Activated CD4-positive, alpha-beta T cell treated with anti-CD3 and anti-CD28 coated beads for 24 hours (primary cell): ENCODE data around the gene FGF11.

ENCODE experiments used
- DNase-seq, 2 donors: peaks; one replicate each; pipeline ENCODE4 v3.0.0-alpha.2; 2020; ENCODE audit warnings: low read depth in 2 of 2

FGF11 gene

GRCh38 chr17:7429722-7430121 lies 9.6 kb upstream of the FGF11 start:
- no peak for DNase-seq

- no peak for DNase-seq
These were observed 8.1 kb upstream of the FGF11 start for GRCh38 chr17:7431231-7431630.

- no peak for DNase-seq
These were observed 7.0 kb upstream of the FGF11 start for GRCh38 chr17:7432296-7432695.

GRCh38 chr17:7435676-7436555 lies 3.4 kb upstream of the FGF11 start:
- peak; percentile 29 to 40 for DNase-seq

GRCh38 chr17:7436556-7437368 lies 2.5 kb upstream of the FGF11 start:
- DNase-seq = peak; percentile 65 to 68

- DNase-seq = no peak
These were observed 1.9 kb upstream of the FGF11 start for GRCh38 chr17:7437369-7437863.

GRCh38 chr17:7437950-7438614 lies 1.2 kb upstream of the FGF11 start:
- peak; percentile 45 to 63 for DNase-seq

GRCh38 chr17:7438656-7439460 lies 454 bp upstream of the FGF11 start:
- no peak for DNase-seq

- peak in 1 of 2 donors; percentile 48 for DNase-seq
These were observed 961 bp downstream of the FGF11 start for GRCh38 chr17:7440113-7440833.

- DNase-seq = no peak
These were observed 1.5 kb downstream of the FGF11 start for GRCh38 chr17:7440834-7441195.

GRCh38 chr17:7441266-7441665 lies 2.0 kb downstream of the FGF11 start:
- no peak for DNase-seq

GRCh38 chr17:7442142-7442541 lies 2.8 kb downstream of the FGF11 start:
- DNase-seq = no peak

- DNase-seq = no peak
These were observed 4.5 kb downstream of the FGF11 start for GRCh38 chr17:7443499-7444485.

- DNase-seq = no peak
These were observed 5.6 kb downstream of the FGF11 start, which contains the start of gene CHRNB1 for GRCh38 chr17:7444682-7445618. TSS of gene CHRNB1 (plus strand) at chr17:7445061. CDS start at chr17:7445128, 67 bp downstream.

- DNase-seq = no peak
These were observed 6.3 kb downstream of the FGF11 start for GRCh38 chr17:7445619-7445968.

- no peak for DNase-seq
These were observed 9.1 kb downstream of the FGF11 start for GRCh38 chr17:7448461-7448860.

GRCh38 chr17:7459961-7460545 lies 20.7 kb downstream of the FGF11 start:
- DNase-seq = no peak
